Caco-2 (cell line): ENCODE measurements around the gene MTA1. TPM values are rescaled to one million over a fixed set of nuclear protein-coding genes. Genes with fewer than 3 reads are reported as not detected.

Experiments used
- BruUV-seq: library from RNA; stranded (reverse); fragments of 400-500 nt; replicated peaks from 2 replicates; lab custom pipeline; 2021; lab: Mats Ljungman, UMichigan
- CTCF ChIA-PET: fragments of 300-600 bp; sonication (Branson Sonifier 250); formaldehyde crosslinking; loops from one replicate; lab custom pipeline; 2022; ENCODE audit warnings: antibody characterized with exemption; lab: Charles Lee
- POLR2A ChIA-PET: fragments of 300-600 bp; sonication (Branson Sonifier 250); formaldehyde crosslinking; loops from one replicate; lab custom pipeline; 2022; ENCODE audit warnings: antibody characterized with exemption; lab: Charles Lee
- DNase-seq, 2 experiments: peaks; one replicate each; pipeline versions ENCODE4 v3.0.0 to v3.0.0-alpha.2; 2020 to 2022
- H3K27me3 ChIP-seq: replicated peaks from 2 replicates; pipeline ENCODE4 v1.6.0; 2011; ENCODE audit warnings: low read length; ENCODE audit not compliant: control insufficient read depth, insufficient read depth
- H3K36me3 ChIP-seq: 2 replicates; pipeline ENCODE4 v1.5.1; 2011; ENCODE audit warnings: low read length; ENCODE audit not compliant: control insufficient read depth, insufficient read depth
- H3K4me1 ChIP-seq: fragments of 250-450 bp; sonication (Bioruptor Pico); 2 replicates; pipeline ENCODE4 v1.5.1; 2020; ENCODE audit warnings: mild to moderate bottlenecking
- H3K4me3 ChIP-seq: 2 replicates; pipeline ENCODE4 v1.5.1; 2011; ENCODE audit warnings: low read depth, mild to moderate bottlenecking, control low read depth, low read length
- H3K9me3 ChIP-seq: fragments of 250-450 bp; sonication (Bioruptor Pico); 2 replicates; pipeline ENCODE4 v1.5.1; 2020; ENCODE audit warnings: mild to moderate bottlenecking, moderate library complexity
- H3K27ac Mint-ChIP-seq: one replicate; pipeline ENCODE4 v1.8.0; 2022; ENCODE audit warnings: mixed read lengths; ENCODE audit not compliant: unreplicated experiment
- H3K27me3 Mint-ChIP-seq: one replicate; pipeline ENCODE4 v1.8.0; 2022; ENCODE audit warnings: mixed read lengths; ENCODE audit not compliant: insufficient read depth, unreplicated experiment
- H3K36me3 Mint-ChIP-seq: one replicate; pipeline ENCODE4 v1.8.0; 2022; ENCODE audit warnings: mild to moderate bottlenecking, mixed read lengths; ENCODE audit not compliant: insufficient read depth, unreplicated experiment
- H3K4me1 Mint-ChIP-seq: one replicate; pipeline ENCODE4 v1.8.0; 2022; ENCODE audit warnings: low read depth, mixed read lengths; ENCODE audit not compliant: unreplicated experiment
- H3K4me3 Mint-ChIP-seq: one replicate; pipeline ENCODE4 v1.8.0; 2022; ENCODE audit warnings: mild to moderate bottlenecking, moderate library complexity, mixed read lengths; ENCODE audit not compliant: unreplicated experiment
- H3K9me3 Mint-ChIP-seq: one replicate; pipeline ENCODE4 v1.8.0; 2022; ENCODE audit warnings: mixed read lengths; ENCODE audit not compliant: unreplicated experiment
- intact Hi-C: fragments of 100-400 bp; cut with micrococcal nuclease; formaldehyde crosslinking; loops from one replicate; pipeline ENCODE4 v1.10.0; 2022; ENCODE audit not compliant: unreplicated experiment
- total RNA-seq: library from RNA; stranded (reverse); gene quantifications from 2 replicates; pipeline ENCODE4 v1.2.3, GENCODE V29; 2022
- TF ChIP-seq, protein P1 (sequence below), 2 experiments: fragments of 200-600 bp in 1 of 2; IDR thresholded peaks; 1 replicate in 1 of 2; 2 replicates in 1 of 2; pipeline versions ENCODE4 v1.5.1 to v1.8.0; 2011 to 2022; ENCODE audit warnings: antibody characterized with exemption in 1 of 2, control low read depth in 1 of 2, inconsistent platforms in 1 of 2, low read depth in 1 of 2, low read length in 1 of 2, mild to moderate bottlenecking in 1 of 2, moderate library complexity in 1 of 2; ENCODE audit not compliant: insufficient read depth in 1 of 2, severe bottlenecking in 1 of 2, unreplicated experiment in 1 of 2

MTA1 gene
- total RNA-seq, 1 experiment from 2014 or later = 167 TPM

- Mint-ChIP-seq H3K27me3 (no peaks in the 10 kb centered on the region), H3K9me3 (no peaks in the 10 kb centered on the region), H3K27ac (no peak overlapping the region), H3K36me3 (peaks cover 14% of the 10 kb centered on the region), H3K4me3 (no peak overlapping the region), H3K4me1 (no peaks in the 10 kb centered on the region)
- intact Hi-C loops = no loop called here
- Histone ChIP-seq H3K4me1 (no peaks in the 10 kb centered on the region), H3K27me3 (no peaks in the 10 kb centered on the region), H3K36me3 (no peaks in the 10 kb centered on the region), H3K9me3 (no peaks in the 10 kb centered on the region), H3K4me3 (no peak overlapping the region)
- CTCF ChIA-PET = interaction anchor here (0.8 kb wide), 1 partner anchor 95 kb away, joined by 3 read pairs; no protein-coding TSS in a partner anchor
- no peak for DNase-seq
- no TSS peak for BruUV-seq
- TF ChIP-seq, protein P1, sequence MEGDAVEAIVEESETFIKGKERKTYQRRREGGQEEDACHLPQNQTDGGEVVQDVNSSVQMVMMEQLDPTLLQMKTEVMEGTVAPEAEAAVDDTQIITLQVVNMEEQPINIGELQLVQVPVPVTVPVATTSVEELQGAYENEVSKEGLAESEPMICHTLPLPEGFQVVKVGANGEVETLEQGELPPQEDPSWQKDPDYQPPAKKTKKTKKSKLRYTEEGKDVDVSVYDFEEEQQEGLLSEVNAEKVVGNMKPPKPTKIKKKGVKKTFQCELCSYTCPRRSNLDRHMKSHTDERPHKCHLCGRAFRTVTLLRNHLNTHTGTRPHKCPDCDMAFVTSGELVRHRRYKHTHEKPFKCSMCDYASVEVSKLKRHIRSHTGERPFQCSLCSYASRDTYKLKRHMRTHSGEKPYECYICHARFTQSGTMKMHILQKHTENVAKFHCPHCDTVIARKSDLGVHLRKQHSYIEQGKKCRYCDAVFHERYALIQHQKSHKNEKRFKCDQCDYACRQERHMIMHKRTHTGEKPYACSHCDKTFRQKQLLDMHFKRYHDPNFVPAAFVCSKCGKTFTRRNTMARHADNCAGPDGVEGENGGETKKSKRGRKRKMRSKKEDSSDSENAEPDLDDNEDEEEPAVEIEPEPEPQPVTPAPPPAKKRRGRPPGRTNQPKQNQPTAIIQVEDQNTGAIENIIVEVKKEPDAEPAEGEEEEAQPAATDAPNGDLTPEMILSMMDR (IDR thresholded peaks at IDR 0.05; ENCODE audit: insufficient read depth in 1 of 2, low read depth in 1 of 2, low read length in 1 of 2, severe bottlenecking in 1 of 2, unreplicated experiment in 1 of 2) = no peak
- POLR2A ChIA-PET = no interaction called here
These were observed 33.8 kb upstream of the MTA1 start for GRCh38 chr14:105385698-105386365.

DNA sequence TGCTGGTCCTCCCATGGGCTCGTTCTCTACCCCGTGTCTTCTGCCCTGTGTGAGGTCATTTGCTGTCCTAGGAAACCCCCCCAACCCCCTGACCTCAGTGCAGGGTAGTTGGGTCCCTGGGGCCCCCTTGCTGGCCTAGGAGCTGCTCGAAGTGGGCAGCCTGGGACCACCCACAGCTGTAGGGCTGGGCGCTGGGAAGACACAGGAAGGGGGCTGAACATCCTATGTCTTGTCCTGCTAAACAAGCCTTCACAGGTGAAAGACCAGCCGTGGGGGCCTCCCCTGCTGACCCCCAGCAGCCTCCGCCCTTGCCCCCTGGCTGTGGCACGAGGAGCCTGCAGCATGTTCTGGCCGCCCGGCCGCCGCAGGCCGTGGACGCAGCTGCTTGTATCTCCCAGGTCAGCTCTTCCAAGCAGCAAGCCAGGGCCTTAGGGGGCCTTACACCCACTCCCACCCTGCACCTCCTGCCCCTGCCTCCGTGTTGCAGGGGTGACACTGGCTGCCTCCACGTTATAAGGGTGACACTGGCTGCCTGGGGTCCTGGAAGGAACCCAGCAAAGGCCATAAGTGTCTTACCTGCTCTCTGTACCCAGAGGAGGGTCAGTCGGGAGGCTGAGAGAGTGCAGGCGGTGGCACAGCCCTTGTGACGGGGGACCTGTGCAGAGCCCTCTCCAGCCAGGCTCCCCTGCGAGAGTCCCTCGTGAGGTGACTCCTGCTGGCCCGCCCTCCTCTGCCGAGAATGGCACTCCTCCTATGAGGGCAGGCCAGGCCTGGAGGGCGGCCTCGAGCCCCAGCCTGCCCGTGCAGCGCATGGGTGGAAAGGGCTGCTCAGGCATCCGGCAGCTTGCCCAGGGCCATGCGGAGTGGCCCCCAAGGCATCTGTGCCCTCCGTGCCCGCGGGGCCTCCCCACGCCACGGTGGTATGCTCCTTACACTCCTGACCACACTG lies 32.8 kb upstream of the MTA1 start:
- no peaks in the 10 kb centered on the region for H3K9me3 Mint-ChIP-seq
- no peaks in the 10 kb centered on the region for H3K4me1 Mint-ChIP-seq
- no peak overlapping the region for H3K4me3 Mint-ChIP-seq
- peaks cover 10% of the 10 kb centered on the region for H3K36me3 Mint-ChIP-seq
- no TSS peak for BruUV-seq
- no peaks in the 10 kb centered on the region for H3K27me3 ChIP-seq
- H3K27me3 Mint-ChIP-seq = no peaks in the 10 kb centered on the region
- CTCF ChIA-PET = interaction anchor here (0.8 kb wide), 1 partner anchor 94 kb away, joined by 3 read pairs; no protein-coding TSS in a partner anchor
- POLR2A ChIA-PET = no interaction called here
- intact Hi-C loops = no loop called here
- H3K36me3 ChIP-seq = no peaks in the 10 kb centered on the region
- no peak for DNase-seq
- TF ChIP-seq, protein P1 (IDR thresholded peaks at IDR 0.05; ENCODE audit: insufficient read depth in 1 of 2, low read depth in 1 of 2, low read length in 1 of 2, severe bottlenecking in 1 of 2, unreplicated experiment in 1 of 2) = no peak
- H3K4me1 ChIP-seq = no peaks in the 10 kb centered on the region
- no peaks in the 10 kb centered on the region for H3K9me3 ChIP-seq
- no peak overlapping the region for H3K4me3 ChIP-seq
- H3K27ac Mint-ChIP-seq = no peak overlapping the region

DNA sequence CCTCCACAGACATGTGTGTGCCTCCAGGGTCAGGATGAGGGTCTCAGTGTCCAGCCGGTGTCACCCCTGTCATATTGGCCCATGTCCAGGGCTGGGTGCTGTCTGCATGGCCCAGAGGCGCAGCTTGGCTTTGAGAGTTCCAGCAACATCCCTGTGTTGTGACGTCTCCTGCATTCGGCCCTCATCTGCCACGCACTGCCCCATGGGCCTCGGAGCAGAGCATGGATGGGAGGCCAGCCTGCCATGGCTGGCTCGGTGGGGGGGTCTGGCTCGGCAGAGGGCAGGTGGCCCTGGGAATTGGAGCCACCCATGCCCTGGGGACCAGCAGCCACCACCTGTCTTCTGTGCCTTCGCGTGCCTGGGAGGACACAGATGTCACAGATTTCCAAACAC lies 32.1 kb upstream of the MTA1 start:
- BruUV-seq = no TSS peak
- intact Hi-C loops = no loop called here
- no peaks in the 10 kb centered on the region for H3K27me3 ChIP-seq

More for the DNA sequence above, 32.1 kb upstream of the MTA1 start:
- ChIA-PET POLR2A (no interaction called here), CTCF (no interaction called here)
- Mint-ChIP-seq H3K27ac (no peak overlapping the region), H3K9me3 (no peaks in the 10 kb centered on the region), H3K4me1 (no peaks in the 10 kb centered on the region), H3K4me3 (no peak overlapping the region), H3K27me3 (no peaks in the 10 kb centered on the region), H3K36me3 (peaks cover 10% of the 10 kb centered on the region)
- no peak for DNase-seq
- no peaks in the 10 kb centered on the region for H3K4me1 ChIP-seq
- no peak overlapping the region for H3K4me3 ChIP-seq
- H3K9me3 ChIP-seq = no peaks in the 10 kb centered on the region
- H3K36me3 ChIP-seq = no peaks in the 10 kb centered on the region
- TF ChIP-seq, protein P1 (IDR thresholded peaks at IDR 0.05; ENCODE audit: insufficient read depth in 1 of 2, low read depth in 1 of 2, low read length in 1 of 2, severe bottlenecking in 1 of 2, unreplicated experiment in 1 of 2) = no peak
